ENCODE measurements around the gene MYO18A.

MYO18A gene

DNA sequence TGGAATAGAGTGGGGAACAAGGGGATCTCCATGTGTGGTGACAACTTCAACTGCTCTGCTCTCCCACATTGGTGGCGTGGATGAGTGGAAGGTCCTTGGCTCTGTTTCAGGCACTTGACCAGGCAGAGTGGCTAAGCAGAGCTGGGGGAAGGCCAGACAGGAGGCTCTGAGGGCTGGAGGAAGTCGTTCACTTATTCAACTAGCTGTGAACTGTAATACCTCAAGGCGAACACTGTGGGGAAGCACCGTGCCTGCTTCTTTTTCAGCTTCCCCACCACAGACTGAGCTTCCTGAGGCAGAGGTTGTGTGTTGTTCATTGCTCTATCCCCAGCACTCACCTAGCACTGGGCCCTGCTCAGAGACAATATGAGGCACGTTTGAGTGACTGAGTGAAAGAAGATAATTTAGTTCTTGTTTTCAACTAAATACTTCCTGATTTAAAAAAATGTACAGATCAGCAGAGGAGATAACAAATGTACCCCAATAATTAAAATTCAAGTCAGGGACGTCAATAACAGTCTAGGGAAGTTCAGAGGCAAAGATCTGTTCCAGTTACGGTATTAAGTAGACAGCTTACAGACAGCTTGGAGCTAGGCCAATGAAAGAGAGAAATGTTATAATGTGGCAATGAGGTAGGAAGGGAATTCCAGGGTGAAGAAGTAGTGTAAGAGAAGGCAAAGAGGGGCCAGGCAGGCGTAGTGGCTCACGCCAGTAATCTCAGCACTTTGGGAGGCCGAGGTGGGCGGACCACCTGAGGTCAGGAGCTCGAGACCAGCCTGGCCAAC, 34.7 kb downstream of the MYO18A start:
- Histone ChIP-seq H4K20me1 (no peaks in the 10 kb centered on the region), H3K36me3 (no peaks in the 10 kb centered on the region), H3K4me3 (no peak overlapping the region), H3K4me2 (peak overlapping the region; percentile 54), H3K4me1 (peaks cover 93% of the 10 kb centered on the region), H3K9me3 (no peaks in the 10 kb centered on the region), H3K9ac (0 out of 2 replicates have a peak overlapping the region, but pooled peaks have one; percentile 1), H3K27ac (0 out of 2 replicates have a peak overlapping the region, but pooled peaks have one; percentile 49), H3K27me3 (no peaks in the 10 kb centered on the region)
- no peak for TF ChIP-seq Cebpa-rat (IDR thresholded peaks at IDR 0.05)

DNA sequence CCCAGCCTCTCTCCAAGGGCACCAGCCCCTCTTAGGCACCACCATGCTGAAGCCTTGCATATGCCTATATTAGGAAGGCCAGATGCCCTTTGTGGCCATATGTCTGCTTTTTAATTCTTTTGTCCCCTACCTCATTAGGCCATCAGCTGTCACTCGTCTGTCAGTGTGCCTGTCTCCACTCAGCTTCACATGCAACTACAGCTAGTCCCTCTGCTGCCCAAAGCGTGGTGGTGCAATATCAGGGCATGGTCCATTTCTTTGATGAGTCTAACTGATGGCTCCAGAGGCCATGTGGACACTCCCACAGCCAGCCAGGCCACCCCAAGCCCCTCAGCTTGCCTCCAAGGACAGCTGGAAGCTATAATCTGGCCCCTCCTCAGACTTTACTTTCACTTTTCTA, 36.3 kb downstream of the MYO18A start:
- TF ChIP-seq Cebpa-rat (IDR thresholded peaks at IDR 0.05), result no peak
- no peaks in the 10 kb centered on the region for H3K27me3 ChIP-seq
- H3K4me3 ChIP-seq, result no peak overlapping the region
- H3K4me1 ChIP-seq, result peaks cover 78% of the 10 kb centered on the region
- H3K9ac ChIP-seq, result peak overlapping the region; percentile 40; the same call in 1 of the 2 replicates
- peak overlapping the region; percentile 96 for H3K4me2 ChIP-seq
- peaks cover under 1% of the 10 kb centered on the region for H4K20me1 ChIP-seq
- H3K9me3 ChIP-seq, result no peaks in the 10 kb centered on the region
- H3K36me3 ChIP-seq, result no peaks in the 10 kb centered on the region
- H3K27ac ChIP-seq, result peak overlapping the region; percentile 97; the same call in 1 of the 2 replicates

DNA sequence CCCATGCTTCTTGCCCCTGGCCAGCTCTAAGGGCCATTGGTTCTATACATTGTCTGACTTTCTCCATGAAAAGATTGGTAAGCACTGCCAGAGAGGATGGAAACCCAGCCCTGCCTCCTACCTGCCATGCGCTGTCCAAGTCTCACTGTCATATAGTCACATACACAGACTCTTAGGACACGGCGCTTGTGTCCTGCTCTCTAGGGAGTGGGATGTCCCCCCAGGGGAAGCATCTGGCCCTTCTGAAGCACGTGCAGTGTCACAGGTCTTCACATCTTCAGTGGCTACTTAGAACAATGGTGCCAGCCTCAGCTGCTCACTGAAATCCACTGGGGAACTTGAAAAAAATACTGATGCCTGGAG, 38.7 kb downstream of the MYO18A start:
- Histone ChIP-seq H3K9ac (peak overlapping the region; percentile 96), H4K20me1 (peaks cover 24% of the 10 kb centered on the region), H3K4me2 (peak overlapping the region; percentile 96), H3K9me3 (no peaks in the 10 kb centered on the region), H3K36me3 (peaks cover 13% of the 10 kb centered on the region), H3K4me1 (peaks cover 80% of the 10 kb centered on the region), H3K4me3 (peak overlapping the region; percentile 83), H3K27me3 (no peaks in the 10 kb centered on the region), H3K27ac (peak overlapping the region; percentile 97)
- TF ChIP-seq Cebpa-rat (IDR thresholded peaks at IDR 0.05), result no peak

DNA sequence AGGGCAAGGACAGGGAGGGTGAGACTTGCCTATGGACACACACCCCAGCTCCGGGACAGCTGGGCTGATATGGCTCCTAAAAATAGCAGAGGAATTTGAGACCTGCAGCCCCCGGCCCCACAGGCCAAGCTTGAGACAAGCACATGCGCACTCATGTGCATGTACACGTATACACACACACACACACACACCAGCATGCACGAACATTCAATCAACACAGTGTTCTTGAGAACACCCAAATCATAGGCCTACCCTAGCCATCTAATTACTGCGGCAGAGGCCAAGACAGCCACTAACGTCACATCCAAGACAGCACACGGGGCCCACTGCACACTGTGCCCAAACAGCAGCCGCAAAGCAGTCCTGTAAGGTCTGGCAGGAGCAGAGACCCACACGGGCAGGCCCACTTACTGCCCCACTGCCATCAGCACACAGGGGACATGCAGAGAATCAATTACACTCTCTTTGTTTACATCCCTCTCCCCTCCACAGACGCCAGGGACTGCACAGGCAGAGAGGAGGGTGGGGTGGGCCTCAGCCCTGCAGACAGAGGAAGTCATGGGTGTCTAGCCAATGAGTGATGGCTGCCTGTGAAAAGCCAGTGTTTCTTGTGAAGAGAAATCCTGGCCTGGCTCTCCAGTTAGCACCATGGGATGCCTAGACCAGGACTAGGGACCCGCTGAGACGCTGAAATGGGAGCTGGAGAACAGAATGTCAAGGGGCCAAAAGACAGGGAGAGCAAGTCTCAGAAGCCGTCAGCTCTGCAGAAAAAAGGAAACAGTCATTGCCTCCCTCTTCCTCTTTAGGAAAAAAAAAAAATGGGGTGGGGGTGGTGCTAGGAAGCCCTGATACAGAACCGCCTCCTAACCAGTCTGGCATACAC, 39.3 kb downstream of the MYO18A start:
- H3K36me3 ChIP-seq, result peaks cover 20% of the 10 kb centered on the region
- no peak for TF ChIP-seq Cebpa-rat (IDR thresholded peaks at IDR 0.05)
- H3K4me3 ChIP-seq, result peak overlapping the region; percentile 83
- H3K27ac ChIP-seq, result peak overlapping the region; percentile 97
- H4K20me1 ChIP-seq, result peaks cover 30% of the 10 kb centered on the region
- peaks cover 80% of the 10 kb centered on the region for H3K4me1 ChIP-seq
- H3K9me3 ChIP-seq, result no peaks in the 10 kb centered on the region
- peak overlapping the region; percentile 96 for H3K4me2 ChIP-seq
- peak overlapping the region; percentile 96 for H3K9ac ChIP-seq
- no peaks in the 10 kb centered on the region for H3K27me3 ChIP-seq

DNA sequence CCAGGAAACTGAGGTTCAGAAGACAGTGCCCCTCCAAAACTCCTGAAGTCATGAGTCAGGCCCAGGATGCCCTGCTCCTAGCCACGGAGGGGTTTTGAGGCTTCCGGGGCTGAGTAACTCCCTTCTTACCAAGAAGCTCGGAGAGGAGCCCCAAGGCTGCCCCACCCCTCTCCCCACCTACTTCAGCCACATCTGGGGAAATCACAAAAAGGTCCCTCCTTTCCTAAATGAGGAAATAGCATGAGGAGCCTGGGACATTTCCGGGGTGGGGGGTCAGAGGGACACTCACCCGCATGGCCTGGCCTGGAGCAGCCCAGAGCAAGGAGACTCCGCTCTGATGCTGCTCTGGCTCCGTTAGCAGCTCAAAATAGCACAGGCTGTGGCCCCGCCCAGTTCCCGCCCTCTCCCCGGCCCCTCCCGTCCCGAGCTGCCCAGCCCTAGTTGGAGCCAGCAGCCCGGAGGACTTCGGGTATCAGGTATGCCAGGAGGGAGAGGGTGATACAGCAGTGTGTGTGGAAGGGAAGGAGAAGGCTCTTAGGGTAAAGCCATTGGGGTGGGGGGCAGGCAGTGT, 40.1 kb downstream of the MYO18A start:
- Histone ChIP-seq H3K4me1 (peaks cover 80% of the 10 kb centered on the region), H4K20me1 (peaks cover 38% of the 10 kb centered on the region), H3K27me3 (no peaks in the 10 kb centered on the region), H3K9me3 (no peaks in the 10 kb centered on the region), H3K9ac (peak overlapping the region; percentile 96), H3K27ac (peak overlapping the region; percentile 97), H3K4me3 (peak overlapping the region; percentile 83), H3K4me2 (peak overlapping the region; percentile 96), H3K36me3 (peaks cover 25% of the 10 kb centered on the region)
- TF ChIP-seq Cebpa-rat (IDR thresholded peaks at IDR 0.05), result no peak

DNA sequence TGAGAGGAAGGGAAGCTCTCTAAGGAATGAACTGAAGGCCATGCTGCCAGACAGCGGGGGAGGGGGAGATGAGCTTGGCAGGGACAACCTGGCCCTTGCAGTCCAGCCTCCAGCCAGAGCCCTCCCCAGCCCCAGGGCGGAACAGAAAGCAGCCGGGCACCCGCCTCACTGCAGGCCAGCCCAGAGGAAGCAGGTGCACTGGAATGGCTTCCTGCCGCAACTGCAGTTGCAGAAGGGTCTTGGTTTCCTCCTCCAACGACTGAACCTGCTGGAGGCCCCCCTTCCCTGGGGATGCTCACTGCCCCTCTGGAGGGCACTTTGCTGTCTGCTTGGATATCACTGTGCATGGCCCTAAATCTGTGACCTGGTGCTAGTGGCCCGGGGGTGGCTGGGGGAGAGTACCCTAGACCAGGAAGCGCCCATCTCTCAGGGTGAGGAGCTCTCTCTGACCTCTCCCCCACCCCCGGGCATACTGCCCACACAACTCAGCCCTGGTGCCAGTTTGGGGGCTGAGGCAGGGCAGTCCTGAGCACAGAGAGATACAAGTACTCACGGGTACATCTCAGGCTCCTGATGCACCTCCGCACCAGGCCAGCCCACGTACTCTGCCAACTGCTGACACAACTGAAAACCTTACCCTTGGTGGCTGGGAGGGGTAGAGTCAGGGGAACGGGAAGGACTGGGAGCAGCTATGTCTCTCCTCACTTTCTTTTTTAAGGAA, 41.1 kb downstream of the MYO18A start:
- peak overlapping the region; percentile 96 for H3K4me2 ChIP-seq

DNA sequence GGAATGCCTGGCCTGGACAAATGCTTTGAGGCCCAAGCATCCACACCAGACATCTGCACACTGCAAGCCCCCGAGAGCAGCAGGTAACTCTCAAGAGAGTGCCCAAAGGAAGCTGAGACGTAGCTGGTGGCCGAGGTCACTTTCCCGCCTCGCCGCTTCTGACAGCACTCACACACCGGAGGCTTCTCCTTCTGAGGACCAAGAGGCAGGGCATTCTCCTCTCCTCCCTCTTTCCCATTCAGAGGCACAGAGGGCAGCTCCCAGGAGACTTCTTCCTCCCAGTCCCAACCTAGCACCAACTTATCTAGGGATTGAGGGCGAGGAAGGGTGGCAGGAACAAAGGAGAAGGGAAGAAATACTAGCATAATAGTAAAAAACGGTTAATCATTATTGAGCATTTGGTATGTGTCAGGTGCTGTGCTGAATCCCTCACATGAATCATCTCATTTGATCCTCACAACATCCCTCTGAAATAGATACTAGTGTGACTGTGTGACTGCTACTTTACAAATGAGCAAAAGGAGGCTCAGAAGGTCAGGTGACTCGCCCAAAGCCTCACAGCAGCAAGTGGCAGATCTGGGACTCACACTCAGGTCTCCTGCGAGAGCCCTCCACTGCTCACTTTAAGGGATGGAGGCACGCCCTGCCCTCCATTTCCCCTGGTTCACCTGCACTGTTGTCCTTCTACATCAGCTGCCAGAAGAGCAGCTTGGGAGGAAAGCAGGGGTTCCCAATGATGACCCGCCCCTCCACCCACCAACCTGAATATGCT, 41.8 kb downstream of the MYO18A start:
- TF ChIP-seq Cebpa-rat (IDR thresholded peaks at IDR 0.05), result no peak
- Histone ChIP-seq H3K4me3 (peak overlapping the region; percentile 83), H3K9ac (peak overlapping the region; percentile 96), H3K27me3 (no peaks in the 10 kb centered on the region), H3K9me3 (no peaks in the 10 kb centered on the region), H3K36me3 (peaks cover 42% of the 10 kb centered on the region), H3K4me2 (peak overlapping the region; percentile 96), H3K4me1 (peaks cover 80% of the 10 kb centered on the region), H4K20me1 (peaks cover 55% of the 10 kb centered on the region), H3K27ac (peak overlapping the region; percentile 97)

More for the DNA sequence above, 41.1 kb downstream of the MYO18A start:
- peaks cover 80% of the 10 kb centered on the region for H3K4me1 ChIP-seq
- H3K9me3 ChIP-seq, result no peaks in the 10 kb centered on the region
- no peaks in the 10 kb centered on the region for H3K27me3 ChIP-seq
- H3K9ac ChIP-seq, result peak overlapping the region; percentile 96
- H3K4me3 ChIP-seq, result peak overlapping the region; percentile 83
- H4K20me1 ChIP-seq, result peaks cover 48% of the 10 kb centered on the region
- H3K27ac ChIP-seq, result peak overlapping the region; percentile 97
- H3K36me3 ChIP-seq, result peaks cover 35% of the 10 kb centered on the region
- no peak for TF ChIP-seq Cebpa-rat (IDR thresholded peaks at IDR 0.05)

DNA sequence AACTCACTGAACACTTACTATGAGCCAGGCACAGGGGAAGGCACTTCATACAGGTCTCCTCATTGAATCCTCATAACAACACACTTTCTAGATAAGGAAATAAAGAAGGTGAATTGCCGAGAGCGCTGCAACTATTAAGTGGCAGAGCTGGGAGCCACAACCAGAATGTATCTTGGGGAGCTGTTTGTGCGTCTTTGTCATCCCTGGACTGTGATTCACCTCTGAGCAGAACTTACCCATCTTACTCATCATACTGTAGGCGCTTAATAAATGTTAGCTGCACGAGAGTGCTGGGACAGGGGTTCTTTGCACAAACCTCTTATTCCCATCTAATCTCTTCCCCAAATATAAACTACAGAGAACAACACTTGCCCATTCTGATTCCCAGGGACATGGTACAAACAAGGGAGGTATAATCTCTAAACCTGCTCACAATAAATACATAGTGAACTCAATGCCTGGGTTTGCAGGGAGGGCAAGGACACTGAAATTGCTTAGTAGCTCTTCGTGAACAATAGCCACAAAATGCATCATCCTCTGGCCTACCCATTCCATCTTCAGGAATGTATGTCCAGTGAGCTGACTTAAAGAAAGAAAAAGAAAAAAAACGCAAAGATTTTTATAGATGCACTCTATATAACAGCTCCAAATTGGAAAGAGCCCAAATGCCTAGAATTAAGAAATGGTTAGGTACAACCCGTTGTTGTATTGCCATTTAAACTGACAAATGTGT, 43.0 kb downstream of the MYO18A start:
- peak overlapping the region; percentile 97 for H3K27ac ChIP-seq
- H3K4me3 ChIP-seq, result peak overlapping the region; percentile 83
- peak overlapping the region; percentile 96 for H3K9ac ChIP-seq
- H3K36me3 ChIP-seq, result peaks cover 54% of the 10 kb centered on the region
- H3K9me3 ChIP-seq, result no peaks in the 10 kb centered on the region
- TF ChIP-seq Cebpa-rat (IDR thresholded peaks at IDR 0.05), result no peak
- H3K27me3 ChIP-seq, result no peaks in the 10 kb centered on the region
- H3K4me2 ChIP-seq, result peak overlapping the region; percentile 96
- H4K20me1 ChIP-seq, result peaks cover 68% of the 10 kb centered on the region
- H3K4me1 ChIP-seq, result peaks cover 80% of the 10 kb centered on the region
